ENCODE measurements around the gene KRT34.

- no peak for TF ChIP-seq IRF3 (IDR thresholded peaks at IDR 0.05; ENCODE audit: low read depth, low read length)
- TF ChIP-seq EZH2phosphoT487 (IDR thresholded peaks at IDR 0.05; ENCODE audit: borderline replicate concordance, low read depth), result no peak
- no peak for TF ChIP-seq RFX5 (IDR thresholded peaks at IDR 0.05; ENCODE audit: low read length)
Observed at GRCh38 chr17:41406205-41406604, 24.1 kb upstream of the KRT34 start.
